Stimulated activated CD4-positive, alpha-beta T cell treated with anti-CD3 and anti-CD28 coated beads, Interleukin-2, amount 100 ng/mL, for 24 hours (primary cell): ENCODE results near the gene DDR2.

Source experiments
- DNase-seq, 2 donors: peaks; one replicate each; pipeline ENCODE4 v3.0.0-alpha.2; 2020

The DDR2 gene

GRCh38 chr1:162674034-162674608, 41.9 kb downstream of the DDR2 start:
- no peak for DNase-seq

DNA sequence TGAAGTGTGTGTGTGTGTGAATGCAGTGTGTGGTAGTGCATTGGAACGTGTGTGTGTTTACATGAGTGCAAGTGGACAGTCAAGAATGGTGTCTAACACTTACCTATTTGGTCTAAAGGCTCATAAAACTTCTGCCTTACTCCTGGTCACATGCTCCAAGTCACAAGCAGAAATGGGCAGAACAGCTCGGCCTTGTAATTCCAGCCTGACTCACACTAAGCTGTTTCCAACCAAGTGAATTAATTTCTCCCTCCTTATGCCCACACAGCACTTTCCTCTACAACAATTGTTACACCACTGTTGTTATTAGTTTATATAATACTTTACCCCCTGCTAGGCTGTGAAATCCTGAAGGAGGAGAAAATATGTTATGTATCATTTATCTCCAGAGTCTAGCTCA, 43.8 kb downstream of the DDR2 start:
- no peak for DNase-seq

GRCh38 chr1:162676750-162677149, 44.5 kb downstream of the DDR2 start:
- DNase-seq: no peak

GRCh38 chr1:162677607-162678371, 45.5 kb downstream of the DDR2 start:
- DNase-seq: no peak

DNA sequence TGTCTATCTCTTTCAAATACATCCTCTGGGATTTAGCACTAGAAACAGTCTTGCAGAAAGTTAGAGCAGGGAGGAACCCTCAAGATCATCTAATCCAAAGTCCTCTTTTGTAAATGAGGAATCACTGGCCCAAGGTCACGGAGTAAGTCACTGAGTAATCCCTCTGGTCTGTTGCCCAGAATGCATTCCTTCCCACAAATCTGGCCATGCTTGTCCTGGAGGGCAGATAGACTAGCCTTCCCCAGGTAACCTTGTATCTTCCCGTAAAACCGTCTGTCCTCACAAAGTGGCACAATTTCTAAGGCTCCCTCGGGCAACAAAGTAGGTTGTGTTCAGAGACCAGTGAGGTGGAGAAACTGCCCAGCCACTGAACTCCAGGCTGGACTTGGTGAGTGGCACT, 46.2 kb downstream of the DDR2 start:
- DNase-seq: no peak

- DNase-seq: no peak
Observed at GRCh38 chr1:162679298-162679697, 47.0 kb downstream of the DDR2 start.

- no peak for DNase-seq
Observed at GRCh38 chr1:162680419-162681121, 48.3 kb downstream of the DDR2 start.

- no peak for DNase-seq
Observed at GRCh38 chr1:162681122-162681436, 48.8 kb downstream of the DDR2 start.

DNA sequence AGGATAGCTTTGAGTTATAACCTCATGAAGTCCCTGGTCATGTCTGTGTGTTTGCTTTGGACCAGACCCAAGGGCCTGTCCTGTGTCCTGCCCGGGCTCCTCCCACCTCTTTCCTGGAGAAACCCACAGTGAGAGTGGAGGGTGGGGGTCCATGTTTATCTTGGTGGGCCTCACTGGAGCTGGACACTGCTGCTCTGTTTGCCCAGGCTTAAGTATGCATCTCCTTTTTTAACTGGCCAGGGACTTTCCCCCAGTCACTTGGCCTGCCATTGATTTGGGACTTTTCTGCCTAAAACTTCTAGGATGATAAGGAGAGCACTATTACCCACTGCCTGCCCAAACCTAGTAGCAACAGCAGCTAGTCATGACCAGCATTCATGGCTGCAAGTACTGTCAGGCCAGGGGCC, 49.8 kb downstream of the DDR2 start:
- DNase-seq: no peak

DNA sequence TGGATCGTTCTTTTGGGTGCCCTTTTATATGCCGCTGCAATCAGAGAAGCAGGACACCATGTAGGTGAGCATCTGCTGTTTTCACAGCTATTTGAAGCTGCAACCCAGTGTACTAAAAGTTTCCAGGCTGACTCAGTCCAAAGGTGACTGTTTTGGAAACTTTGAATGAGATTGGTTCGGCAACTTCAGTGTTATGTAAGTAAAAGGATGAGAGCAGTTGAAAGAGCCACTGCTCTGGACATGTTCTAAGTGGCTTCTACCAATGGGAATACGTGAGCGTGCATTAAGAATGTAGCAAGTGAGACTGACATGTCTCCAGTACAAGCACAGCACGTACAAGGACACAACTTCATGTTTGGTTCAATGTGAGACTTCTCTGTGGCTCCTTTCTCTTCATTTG, 55.6 kb downstream of the DDR2 start:
- DNase-seq: no peak

GRCh38 chr1:162688521-162688920, 56.3 kb downstream of the DDR2 start:
- DNase-seq: no peak

DNA sequence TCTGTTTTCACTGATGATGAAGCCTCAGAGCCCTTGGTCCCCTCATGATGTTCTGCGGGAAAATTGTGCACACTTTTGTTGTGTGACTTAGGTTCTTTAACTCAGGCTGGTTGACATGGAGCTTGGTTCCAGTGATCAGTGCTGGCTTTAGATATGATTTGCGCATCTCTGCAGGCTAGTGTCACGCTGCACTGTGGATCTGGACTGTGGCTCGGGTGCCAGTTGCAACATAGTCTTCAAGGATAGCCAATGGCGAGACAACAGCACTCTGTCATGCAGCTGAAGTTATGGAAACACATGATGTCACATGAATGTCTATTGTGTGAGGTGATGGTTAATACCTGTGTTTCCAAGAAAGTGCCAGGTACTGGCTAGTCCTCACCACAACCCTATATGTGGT, 56.7 kb downstream of the DDR2 start:
- DNase-seq: no peak

DNA sequence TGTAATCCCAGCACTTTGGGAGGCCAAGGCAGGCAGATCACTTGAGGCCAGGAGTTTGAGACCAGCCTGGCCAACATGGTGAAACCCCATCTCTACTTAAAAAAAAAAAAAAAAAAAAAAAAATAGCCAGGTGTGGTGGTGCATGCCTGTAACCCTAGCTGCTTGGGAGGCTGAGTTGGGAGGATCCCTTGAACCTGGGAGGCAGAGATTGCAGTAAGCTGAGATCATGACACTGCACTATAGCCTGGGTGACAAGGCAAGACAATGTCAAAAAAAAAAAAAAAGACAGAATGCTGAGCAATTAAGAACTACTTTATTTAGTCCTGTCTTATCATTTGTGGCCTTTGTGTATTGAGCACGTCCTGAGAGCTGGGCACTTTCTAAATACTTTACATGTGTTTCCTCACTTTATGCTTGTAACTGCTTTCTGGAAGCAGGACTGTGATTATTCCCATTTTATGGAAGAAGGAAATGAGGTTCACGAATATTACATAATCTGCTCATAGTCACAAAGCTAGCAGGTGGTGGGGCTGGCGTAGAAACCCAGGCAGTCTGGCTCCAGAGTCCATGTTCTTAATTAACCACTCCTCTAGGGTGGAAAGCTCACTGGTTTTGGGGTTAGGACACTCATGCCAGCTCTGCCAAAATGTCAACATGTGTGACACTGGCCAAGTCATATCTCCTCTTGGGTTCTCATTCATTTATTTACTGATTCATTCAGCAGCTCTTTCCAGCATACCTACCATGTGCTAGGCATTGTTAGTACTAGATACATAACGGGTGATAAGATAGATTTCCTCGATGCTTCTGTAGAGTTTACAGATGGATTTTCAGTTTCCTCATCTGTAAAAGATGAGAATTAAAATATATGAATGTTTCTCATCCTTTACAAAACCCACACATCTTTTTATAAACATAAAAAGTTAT, 57.7 kb downstream of the DDR2 start:
- DNase-seq: no peak

- no peak for DNase-seq
Observed at GRCh38 chr1:162690672-162691434, 58.6 kb downstream of the DDR2 start.

DNA sequence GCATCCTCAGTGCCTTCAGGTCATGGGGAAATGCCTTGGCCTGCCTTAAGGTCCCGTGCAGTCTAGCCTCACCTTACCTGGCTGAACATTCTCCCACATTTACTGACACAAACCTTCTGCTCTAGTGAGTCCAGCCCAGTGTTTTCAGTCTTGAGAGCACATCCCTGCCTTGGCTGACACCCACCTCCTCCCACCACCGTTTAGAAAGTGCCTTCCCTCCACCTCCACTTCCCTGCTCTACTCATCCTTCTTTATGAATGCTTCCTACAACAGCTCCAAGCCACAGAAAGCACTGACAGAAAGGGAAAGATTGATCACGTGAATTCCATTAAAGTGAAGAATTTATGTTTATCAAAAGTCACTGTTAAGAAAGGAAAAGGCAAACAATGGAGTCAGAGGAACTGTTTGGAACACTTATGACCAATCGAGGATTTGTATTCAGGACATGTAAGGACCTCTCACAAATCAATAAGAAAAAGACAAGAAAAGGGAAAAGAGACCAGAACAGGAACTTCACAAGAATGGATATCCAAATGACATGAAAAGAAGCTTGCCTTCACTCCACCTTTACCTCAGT, 59.8 kb downstream of the DDR2 start:
- DNase-seq: no peak

DNA sequence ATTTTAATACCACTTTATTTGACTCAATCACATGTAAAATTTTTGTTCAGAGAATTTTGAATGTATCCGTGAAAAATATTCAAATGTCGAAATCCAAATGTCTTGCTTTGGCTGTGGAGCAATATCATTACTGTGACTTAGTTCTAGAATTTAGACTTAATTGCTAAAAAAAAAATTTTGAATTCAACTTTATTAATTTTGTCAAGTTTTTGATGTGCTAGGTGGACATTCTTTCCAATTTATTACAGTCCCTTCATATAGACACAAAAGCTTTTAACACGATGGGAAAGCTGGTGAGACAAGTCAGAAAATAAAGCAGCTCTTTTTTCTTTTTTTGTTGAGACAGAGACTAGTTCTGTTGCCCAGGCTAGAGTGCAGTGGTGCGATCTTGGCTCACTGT, 62.6 kb downstream of the DDR2 start:
- DNase-seq: no peak

- DNase-seq: no peak
Observed at GRCh38 chr1:162695687-162696086, 63.4 kb downstream of the DDR2 start.

DNA sequence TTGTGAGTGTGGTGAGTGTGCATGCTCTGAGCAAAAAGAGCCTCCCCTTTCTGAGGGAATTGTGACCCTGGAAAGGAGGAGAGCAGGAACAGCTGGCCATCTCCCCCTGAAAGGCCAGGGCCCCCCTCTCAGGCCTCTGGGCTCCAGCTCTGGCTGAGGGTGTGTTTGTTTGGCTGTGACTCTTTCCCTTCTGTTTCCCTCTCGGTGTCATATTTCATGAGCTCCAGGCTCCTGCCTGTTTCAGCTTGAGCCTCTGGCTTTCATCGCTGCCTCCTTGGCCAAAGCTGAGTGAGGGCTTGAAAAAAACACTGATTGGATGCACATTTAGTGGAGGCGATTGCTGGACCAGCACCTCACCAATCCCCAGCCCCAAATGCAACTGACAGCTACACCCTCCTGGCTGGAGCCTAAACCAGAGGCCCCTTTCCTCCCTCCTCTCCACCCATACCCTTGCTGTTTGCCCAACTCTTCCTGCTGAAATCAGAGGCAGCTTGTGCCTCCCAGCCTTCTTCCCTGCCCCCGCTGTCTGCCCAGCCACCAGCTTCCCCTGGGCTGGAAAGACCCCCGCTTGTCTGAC, 64.1 kb downstream of the DDR2 start:
- DNase-seq: no peak

DNA sequence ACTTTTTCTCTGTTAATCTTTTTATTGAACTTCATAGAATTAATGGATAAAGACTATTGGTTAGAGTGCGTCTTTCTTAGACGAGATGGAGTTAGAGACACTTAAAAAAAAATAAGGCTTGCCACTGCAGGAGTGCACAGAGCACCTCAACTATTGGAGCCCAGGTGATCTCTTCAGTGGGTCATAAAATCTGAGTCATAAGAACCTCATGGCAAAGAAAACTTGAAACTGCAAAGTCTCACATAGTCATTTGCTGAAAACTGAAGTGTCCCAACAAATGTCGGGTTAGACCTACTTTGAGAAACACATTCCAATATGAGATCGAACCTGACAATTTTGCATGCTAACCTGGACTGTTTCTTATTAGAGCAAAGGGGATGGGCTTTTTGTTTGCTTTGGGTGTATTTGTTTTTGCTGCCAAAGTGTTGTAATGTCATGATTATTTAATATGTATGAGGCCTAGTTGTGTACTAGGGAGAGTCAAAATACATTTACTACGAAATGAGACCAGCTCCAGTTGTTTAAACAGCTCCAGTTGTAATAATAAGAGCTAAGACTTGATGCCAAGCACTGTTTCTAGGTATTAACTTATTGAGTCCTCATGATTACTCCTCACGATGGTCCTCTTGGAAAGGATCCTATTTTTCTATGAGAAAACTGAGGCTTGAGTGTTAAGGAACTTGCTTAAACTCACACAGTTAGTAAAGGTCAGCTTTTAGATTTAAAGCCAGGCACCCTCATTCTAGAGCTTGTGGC, 65.1 kb downstream of the DDR2 start:
- no peak for DNase-seq

DNA sequence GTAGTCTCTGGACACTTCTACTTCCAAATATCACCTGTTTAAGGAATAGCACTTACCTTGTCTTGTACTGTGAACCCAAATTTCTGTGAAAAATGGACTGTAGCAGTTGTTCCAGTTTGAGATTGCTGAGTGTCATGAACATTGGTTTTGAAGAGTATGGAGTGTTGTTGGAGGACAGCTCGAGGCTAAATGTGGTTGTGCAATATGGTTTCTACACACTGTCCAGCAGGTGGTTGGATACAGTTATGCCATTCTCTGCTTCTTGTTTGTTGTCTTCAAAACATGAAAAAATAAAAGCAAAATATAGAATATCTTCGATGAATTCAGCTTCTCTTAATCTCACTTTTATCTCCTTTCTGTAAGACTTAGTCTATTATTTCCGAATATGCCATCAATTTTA, 67.1 kb downstream of the DDR2 start:
- no peak for DNase-seq

DNA sequence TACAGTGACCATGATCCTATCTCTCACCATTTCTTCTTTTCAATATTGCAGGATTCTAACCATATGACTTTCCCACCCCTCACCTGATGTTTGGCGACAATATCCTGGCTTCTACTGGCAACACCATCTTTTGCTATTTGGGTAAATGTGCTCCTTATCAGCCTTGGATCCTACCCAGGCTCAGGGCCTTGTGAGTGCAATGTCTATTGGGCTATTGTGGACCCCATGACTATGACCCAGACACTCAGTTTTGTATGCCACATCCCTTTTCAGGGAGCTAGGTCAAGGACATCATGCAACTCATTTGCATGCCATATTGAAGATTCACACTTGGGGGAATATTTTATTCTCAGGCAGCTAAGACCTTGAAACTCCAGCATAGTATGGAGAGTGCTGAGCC, 67.9 kb downstream of the DDR2 start:
- DNase-seq: no peak
